ENCODE data around the gene PASD1. TPM values are rescaled to one million over a fixed set of nuclear protein-coding genes. Genes with fewer than 3 reads are reported as not detected.
"Not testable (repeated sequence)": the region's sequence is repeated elsewhere in the genome, so short reads cannot be mapped to it uniquely, and the experiment has no call there.

Gene PASD1
- total RNA-seq, 1 donor, result not detected

GRCh38 chrX:151566872-151567271 is 3.4 kb downstream of the PASD1 start:
- H3K4me3 ChIP-seq (ENCODE audit: low read length); H3K27me3 ChIP-seq (ENCODE audit: insufficient read depth, low read length); H3K4me1 ChIP-seq (ENCODE audit: insufficient read depth, low read length); H3K9me3 ChIP-seq (ENCODE audit: low read depth, low read length): not testable (repeated sequence)

DNA sequence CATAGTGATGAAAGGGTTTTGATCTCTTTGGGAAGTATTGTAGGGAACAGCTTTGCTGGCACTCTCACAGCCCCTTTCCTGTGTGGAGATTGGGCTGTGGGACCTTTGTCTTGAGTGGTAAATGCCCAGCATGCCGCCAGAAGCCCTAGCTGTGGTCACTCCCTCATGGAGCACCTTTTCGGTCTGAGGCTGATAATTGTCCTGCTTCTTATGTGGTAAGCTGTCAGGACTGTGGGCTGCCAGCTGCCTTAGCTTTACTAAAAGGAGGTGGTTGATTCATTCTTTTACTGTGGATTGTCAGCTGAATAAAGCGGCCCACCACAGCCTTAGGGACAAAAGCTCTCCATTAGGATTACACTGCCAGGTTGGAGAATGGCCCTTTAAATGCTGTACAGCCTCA is 7.1 kb downstream of the PASD1 start:
- H3K4me3 ChIP-seq (ENCODE audit: low read length), result no peak overlapping the region
- no peaks in the 10 kb centered on the region for H3K9me3 ChIP-seq (ENCODE audit: low read depth, low read length)
- H3K4me1 ChIP-seq (ENCODE audit: insufficient read depth, low read length), result no peaks in the 10 kb centered on the region
- H3K27me3 ChIP-seq (ENCODE audit: insufficient read depth, low read length), result no peaks in the 10 kb centered on the region

DNA sequence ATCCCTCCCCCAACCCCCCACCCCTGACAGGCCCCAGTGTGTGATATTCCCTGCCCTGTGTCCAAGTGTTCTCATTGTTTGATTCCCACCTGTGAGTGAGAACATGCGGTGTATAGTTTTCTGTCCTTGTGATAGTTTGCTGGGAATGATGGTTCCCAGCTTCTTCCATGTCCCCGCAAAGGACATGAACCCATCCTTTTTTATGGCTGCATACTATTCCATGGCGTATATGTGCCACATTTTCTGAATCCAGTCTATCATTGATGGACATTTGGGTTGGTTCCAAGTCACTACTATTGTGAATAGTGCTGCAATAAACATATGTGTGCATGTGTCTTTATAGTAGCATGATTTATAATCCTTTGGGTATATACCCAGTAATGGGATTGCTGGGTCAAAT is 29.9 kb downstream of the PASD1 start:
- not testable (repeated sequence) for H3K9me3 ChIP-seq (ENCODE audit: low read depth, low read length); H3K4me3 ChIP-seq (ENCODE audit: low read length); H3K4me1 ChIP-seq (ENCODE audit: insufficient read depth, low read length); H3K27me3 ChIP-seq (ENCODE audit: insufficient read depth, low read length)

GRCh38 chrX:151596282-151596681 is 32.8 kb downstream of the PASD1 start:
- no peaks in the 10 kb centered on the region for H3K4me1 ChIP-seq (ENCODE audit: insufficient read depth, low read length)
- no peaks in the 10 kb centered on the region for H3K27me3 ChIP-seq (ENCODE audit: insufficient read depth, low read length)
- H3K4me3 ChIP-seq (ENCODE audit: low read length), result no peak overlapping the region
- no peaks in the 10 kb centered on the region for H3K9me3 ChIP-seq (ENCODE audit: low read depth, low read length)

DNA sequence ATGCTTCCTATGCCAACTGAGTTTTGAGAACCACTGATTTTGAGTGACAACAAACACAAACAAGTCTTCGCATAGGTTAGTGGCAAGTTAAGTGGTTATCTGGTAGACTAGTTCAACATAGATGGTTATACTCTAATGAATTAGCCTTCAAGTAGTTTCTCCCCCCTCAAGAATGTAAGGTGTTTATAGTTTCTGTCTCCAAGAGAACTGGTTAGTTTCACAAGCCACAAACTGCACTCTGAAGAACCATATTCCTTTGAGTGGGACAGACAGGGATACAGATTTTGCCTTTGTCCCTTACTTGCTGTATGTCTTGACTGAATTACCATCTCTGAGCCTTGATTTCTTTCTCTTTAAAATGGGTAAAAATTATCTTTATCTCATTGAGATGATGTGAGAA is 41.5 kb downstream of the PASD1 start:
- H3K4me1 ChIP-seq (ENCODE audit: insufficient read depth, low read length), result no peaks in the 10 kb centered on the region
- no peak overlapping the region for H3K4me3 ChIP-seq (ENCODE audit: low read length)
- no peaks in the 10 kb centered on the region for H3K9me3 ChIP-seq (ENCODE audit: low read depth, low read length)
- H3K27me3 ChIP-seq (ENCODE audit: insufficient read depth, low read length), result no peaks in the 10 kb centered on the region

DNA sequence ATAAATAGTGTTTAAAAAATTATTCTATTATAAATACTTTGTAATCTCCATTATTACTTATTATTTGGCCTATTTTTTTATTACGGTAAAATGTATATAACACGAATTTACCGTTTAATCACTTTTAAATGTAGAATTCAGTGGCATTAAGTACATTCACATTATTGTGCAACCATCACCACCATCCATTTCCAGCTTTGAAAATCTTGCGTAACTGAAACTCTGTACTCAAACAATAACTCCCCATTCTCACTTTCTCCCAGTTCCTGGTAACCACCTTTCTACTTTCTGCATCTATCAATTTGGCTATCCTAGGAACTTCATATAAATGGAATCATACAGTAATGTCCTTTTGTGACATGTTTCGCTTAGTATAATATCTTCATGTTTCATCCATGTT is 45.7 kb downstream of the PASD1 start:
- H3K27me3 ChIP-seq (ENCODE audit: insufficient read depth, low read length), result no peaks in the 10 kb centered on the region
- H3K9me3 ChIP-seq (ENCODE audit: low read depth, low read length), result no peaks in the 10 kb centered on the region
- no peak overlapping the region for H3K4me3 ChIP-seq (ENCODE audit: low read length)
- no peaks in the 10 kb centered on the region for H3K4me1 ChIP-seq (ENCODE audit: insufficient read depth, low read length)

GRCh38 chrX:151621422-151621821 is 57.9 kb downstream of the PASD1 start:
- H3K4me1 ChIP-seq (ENCODE audit: insufficient read depth, low read length), result no peaks in the 10 kb centered on the region
- no peaks in the 10 kb centered on the region for H3K9me3 ChIP-seq (ENCODE audit: low read depth, low read length)

GRCh38 chrX:151624677-151625076 is 61.2 kb downstream of the PASD1 start:
- H3K9me3 ChIP-seq (ENCODE audit: low read depth, low read length), result no peaks in the 10 kb centered on the region
- no peaks in the 10 kb centered on the region for H3K4me1 ChIP-seq (ENCODE audit: insufficient read depth, low read length)
- no peaks in the 10 kb centered on the region for H3K27me3 ChIP-seq (ENCODE audit: insufficient read depth, low read length)

More at GRCh38 chrX:151621422-151621821, 57.9 kb downstream of the PASD1 start:
- Histone ChIP-seq H3K27me3 (ENCODE audit: insufficient read depth, low read length) (no peaks in the 10 kb centered on the region), H3K4me3 (ENCODE audit: low read length) (no peak overlapping the region)

GRCh38 chrX:151631822-151632221 is 68.3 kb downstream of the PASD1 start:
- Histone ChIP-seq H3K9me3 (ENCODE audit: low read depth, low read length) (no peaks in the 10 kb centered on the region), H3K4me1 (ENCODE audit: insufficient read depth, low read length) (no peaks in the 10 kb centered on the region), H3K4me3 (ENCODE audit: low read length) (no peak overlapping the region), H3K27me3 (ENCODE audit: insufficient read depth, low read length) (no peaks in the 10 kb centered on the region)

More at GRCh38 chrX:151624677-151625076, 61.2 kb downstream of the PASD1 start:
- H3K4me3 ChIP-seq (ENCODE audit: low read length), result no peak overlapping the region

GRCh38 chrX:151633157-151633556 is 69.7 kb downstream of the PASD1 start:
- Histone ChIP-seq H3K4me1 (ENCODE audit: insufficient read depth, low read length) (no peaks in the 10 kb centered on the region), H3K27me3 (ENCODE audit: insufficient read depth, low read length) (no peaks in the 10 kb centered on the region), H3K4me3 (ENCODE audit: low read length) (no peak overlapping the region), H3K9me3 (ENCODE audit: low read depth, low read length) (no peaks in the 10 kb centered on the region)

DNA sequence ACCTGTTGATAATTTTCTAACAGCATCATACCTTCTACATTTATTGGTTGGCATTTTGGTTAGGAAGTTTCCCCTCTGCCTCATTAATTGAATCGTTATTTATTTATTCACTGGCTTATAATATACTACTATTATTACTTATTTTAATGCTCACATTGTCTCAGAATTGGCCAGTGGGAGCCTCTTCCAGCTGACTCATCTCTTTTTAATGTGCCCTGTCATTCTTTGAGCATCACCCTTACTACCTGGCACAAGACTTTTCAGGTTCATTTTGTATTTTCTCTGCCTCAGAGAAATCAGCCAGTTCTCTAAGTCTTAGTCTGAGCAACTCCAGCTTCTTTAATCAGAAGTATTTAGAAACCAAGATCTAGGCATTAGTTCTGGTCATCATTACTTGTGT is 71.5 kb downstream of the PASD1 start:
- Histone ChIP-seq H3K4me1 (ENCODE audit: insufficient read depth, low read length) (no peaks in the 10 kb centered on the region), H3K9me3 (ENCODE audit: low read depth, low read length) (no peaks in the 10 kb centered on the region)

DNA sequence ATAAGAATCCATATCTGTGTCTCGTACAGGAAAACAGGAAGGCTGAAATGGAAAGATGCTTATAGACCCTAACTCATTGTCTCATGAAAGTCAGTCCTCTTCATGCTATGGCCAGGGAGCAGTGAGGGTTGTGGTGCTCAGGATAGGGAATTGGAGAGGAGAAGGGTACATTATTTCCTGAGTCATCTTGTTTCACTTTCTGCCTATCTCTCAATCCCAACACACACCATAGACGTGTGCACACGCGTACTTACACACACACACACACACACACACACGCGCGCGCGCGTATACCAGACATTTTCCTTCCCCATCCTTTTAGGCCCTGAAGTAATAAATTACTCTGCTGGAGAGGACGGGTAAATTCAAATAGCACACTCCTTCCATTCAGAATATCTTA is 78.1 kb downstream of the PASD1 start:
- H3K4me1 ChIP-seq (ENCODE audit: insufficient read depth, low read length), result no peaks in the 10 kb centered on the region
- H3K27me3 ChIP-seq (ENCODE audit: insufficient read depth, low read length), result no peaks in the 10 kb centered on the region
- H3K9me3 ChIP-seq (ENCODE audit: low read depth, low read length), result no peaks in the 10 kb centered on the region
- no peak overlapping the region for H3K4me3 ChIP-seq (ENCODE audit: low read length)

More for the DNA sequence above, 71.5 kb downstream of the PASD1 start:
- no peak overlapping the region for H3K4me3 ChIP-seq (ENCODE audit: low read length)
- no peaks in the 10 kb centered on the region for H3K27me3 ChIP-seq (ENCODE audit: insufficient read depth, low read length)

DNA sequence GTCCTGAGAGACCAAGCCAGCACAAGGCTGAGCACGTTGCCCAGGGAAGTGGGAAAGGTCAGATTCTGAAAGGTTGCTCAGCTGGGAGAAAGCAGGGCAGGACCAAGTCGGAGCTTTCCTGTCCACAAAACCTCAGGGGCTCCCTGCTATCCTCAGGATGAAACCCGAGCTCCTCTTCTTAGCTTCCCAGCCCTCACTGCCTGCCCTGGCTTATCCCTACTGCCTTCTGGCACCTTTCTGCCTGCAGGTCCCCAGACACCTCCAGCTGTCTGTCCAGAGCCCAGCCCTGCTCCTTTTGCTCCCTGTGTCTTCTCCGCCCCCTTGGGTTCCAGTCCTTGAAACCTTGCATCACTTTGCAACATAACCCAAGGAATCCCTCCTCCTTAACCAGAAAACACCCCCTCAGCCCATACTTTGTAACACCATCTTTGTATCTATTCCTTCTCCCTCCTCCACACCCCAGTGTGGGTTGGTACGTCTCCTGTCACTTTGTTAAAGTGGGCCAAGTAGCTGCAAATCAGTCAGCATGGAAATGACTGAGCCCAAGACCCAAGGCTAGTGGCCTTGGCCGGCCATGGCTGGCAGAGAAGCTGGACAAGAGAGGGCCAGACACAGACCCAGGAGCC is 111.8 kb downstream of the PASD1 start:
- Histone ChIP-seq H3K9me3 (ENCODE audit: low read depth, low read length) (no peaks in the 10 kb centered on the region), H3K4me1 (ENCODE audit: insufficient read depth, low read length) (no peaks in the 10 kb centered on the region), H3K27me3 (ENCODE audit: insufficient read depth, low read length) (no peaks in the 10 kb centered on the region), H3K4me3 (ENCODE audit: low read length) (no peak overlapping the region)

DNA sequence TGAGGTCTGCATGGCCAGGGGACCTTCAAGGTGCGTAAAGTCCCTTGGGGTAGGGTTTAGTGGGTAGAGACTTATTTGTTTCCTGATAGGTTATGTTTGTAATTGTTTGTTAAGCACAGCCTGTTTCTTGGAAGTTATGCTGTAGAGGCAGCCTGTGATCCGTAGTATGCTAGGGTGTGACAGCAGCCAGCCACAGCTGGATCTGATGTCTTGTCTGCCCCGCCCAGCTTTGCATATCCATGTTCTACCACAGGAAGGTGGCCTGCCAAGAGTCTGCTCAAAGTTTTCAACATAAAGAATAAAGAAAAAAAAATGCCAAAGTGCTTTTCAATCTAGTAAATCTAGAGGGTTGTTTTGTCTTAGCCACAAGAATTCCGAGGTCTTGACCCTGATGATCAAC is 112.7 kb downstream of the PASD1 start:
- no peaks in the 10 kb centered on the region for H3K4me1 ChIP-seq (ENCODE audit: insufficient read depth, low read length)
- H3K27me3 ChIP-seq (ENCODE audit: insufficient read depth, low read length), result no peaks in the 10 kb centered on the region
- H3K4me3 ChIP-seq (ENCODE audit: low read length), result no peak overlapping the region
- H3K9me3 ChIP-seq (ENCODE audit: low read depth, low read length), result no peaks in the 10 kb centered on the region

DNA sequence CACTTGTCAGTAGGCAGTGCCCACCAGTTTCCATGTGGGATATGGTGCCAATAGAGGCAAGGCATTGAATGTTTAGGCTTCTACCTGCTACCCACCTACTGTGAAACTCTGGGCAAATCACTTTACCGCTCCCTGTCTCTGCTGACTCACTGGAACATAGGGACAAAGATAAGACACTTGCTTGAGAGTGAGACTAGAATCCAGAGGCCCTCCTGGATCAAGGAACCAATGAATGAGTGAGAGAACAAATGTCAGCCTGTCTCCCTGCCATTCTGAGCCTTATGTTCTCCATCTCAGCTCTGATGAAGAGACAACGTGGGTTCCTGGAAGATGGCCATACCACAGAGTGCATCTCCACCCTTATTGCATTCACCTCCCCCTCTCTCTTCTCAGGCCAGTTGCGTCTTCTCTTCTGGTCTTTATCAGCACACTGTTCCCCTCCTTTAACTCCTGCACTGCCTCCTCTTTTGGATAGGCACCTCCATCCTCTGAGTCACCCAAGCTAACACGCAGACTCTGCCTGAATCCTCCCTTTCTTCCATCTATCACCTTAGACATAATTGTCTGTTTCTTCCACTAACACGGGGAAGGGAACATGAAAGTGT is 116.4 kb downstream of the PASD1 start:
- Histone ChIP-seq H3K4me1 (ENCODE audit: insufficient read depth, low read length) (no peaks in the 10 kb centered on the region), H3K4me3 (ENCODE audit: low read length) (no peak overlapping the region), H3K9me3 (ENCODE audit: low read depth, low read length) (no peaks in the 10 kb centered on the region), H3K27me3 (ENCODE audit: insufficient read depth, low read length) (no peaks in the 10 kb centered on the region)

DNA sequence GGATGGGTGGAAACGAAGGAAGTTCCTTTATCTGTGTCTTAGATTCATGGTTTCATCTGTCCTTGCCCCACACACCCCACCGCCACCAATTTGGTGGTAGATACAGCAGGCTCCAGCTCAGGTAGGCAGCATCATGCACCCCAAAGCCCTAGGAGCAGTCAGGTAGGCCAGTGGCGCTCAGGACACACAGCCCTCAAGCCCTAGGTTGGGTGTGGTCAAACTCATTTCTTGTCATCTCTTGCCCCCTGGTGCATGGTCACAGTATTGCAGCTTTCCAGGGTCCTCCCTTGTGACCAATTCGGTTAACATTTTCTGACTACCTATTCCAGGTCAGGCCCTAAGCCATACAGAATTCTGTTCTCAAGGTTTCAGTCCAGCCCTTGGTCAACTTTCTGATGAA is 117.3 kb downstream of the PASD1 start:
- H3K27me3 ChIP-seq (ENCODE audit: insufficient read depth, low read length), result no peaks in the 10 kb centered on the region
- H3K4me3 ChIP-seq (ENCODE audit: low read length), result no peak overlapping the region
- no peaks in the 10 kb centered on the region for H3K4me1 ChIP-seq (ENCODE audit: insufficient read depth, low read length)
- H3K9me3 ChIP-seq (ENCODE audit: low read depth, low read length), result no peaks in the 10 kb centered on the region
